Panc1 (cell line): ENCODE measurements around the gene DHRSX. TPM values are rescaled to one million over a fixed set of nuclear protein-coding genes. Genes with fewer than 3 reads are reported as not detected.

Source experiments
- ATAC-seq: fragments of 200-7000 bp; cut with Tn5 transposase; 2 replicates; pipeline ENCODE4 v1.9.1; 2020; ENCODE audit warnings: mild to moderate bottlenecking, moderate library complexity
- BruUV-seq: library from RNA; stranded (reverse); fragments of 400-500 nt; replicated peaks from 2 replicates; lab custom pipeline; 2021; lab: Mats Ljungman, UMichigan
- CTCF ChIA-PET: fragments of 300-600 bp; sonication (Branson Sonifier 250); formaldehyde crosslinking; loops from one replicate; lab custom pipeline; 2022; ENCODE audit warnings: antibody characterized with exemption; lab: Charles Lee
- POLR2A ChIA-PET: fragments of 300-600 bp; sonication (Branson Sonifier 250); formaldehyde crosslinking; loops from one replicate; lab custom pipeline; 2022; ENCODE audit warnings: antibody characterized with exemption; lab: Charles Lee
- DNase-seq: peaks from one replicate; pipeline ENCODE4 v3.0.0-alpha.2; 2010; ENCODE audit warnings: low read depth, low spot score
- H3K27ac ChIP-seq: 2 replicates; pipeline ENCODE4 v1.5.1; 2011; ENCODE audit warnings: mild to moderate bottlenecking, low read length, inconsistent platforms
- H3K27me3 ChIP-seq: fragments of 200-500 bp; sonication (Bioruptor generic); 2 replicates; pipeline ENCODE4 v1.6.0; 2014; ENCODE audit warnings: low read length, inconsistent platforms; ENCODE audit not compliant: control insufficient read depth, insufficient read depth
- H3K36me3 ChIP-seq: fragments of 200-500 bp; sonication (Bioruptor generic); 2 replicates; pipeline ENCODE4 v1.5.1; 2014; ENCODE audit warnings: inconsistent platforms, mild to moderate bottlenecking, low read length, moderate library complexity; ENCODE audit not compliant: control insufficient read depth, insufficient read depth
- H3K4me1 ChIP-seq: 2 replicates; pipeline ENCODE4 v1.5.1; 2011; ENCODE audit warnings: inconsistent platforms, mild to moderate bottlenecking, low read length, moderate library complexity; ENCODE audit not compliant: control insufficient read depth, insufficient read depth
- H3K4me3 ChIP-seq, 2 experiments: 2 replicates each; pipeline ENCODE4 v1.5.1; 2011 to 2012; ENCODE audit warnings: low read depth in 2 of 2, low read length in 2 of 2, mild to moderate bottlenecking in 2 of 2, inconsistent platforms in 1 of 2, moderate library complexity in 1 of 2
- H3K9me3 ChIP-seq: fragments of 200-500 bp; sonication (Bioruptor generic); 2 replicates; pipeline ENCODE4 v1.5.1; 2014; ENCODE audit warnings: low read depth, mild to moderate bottlenecking, inconsistent platforms, low read length, moderate library complexity; ENCODE audit not compliant: control insufficient read depth, insufficient read depth
- POLR2AphosphoS5 ChIP-seq: IDR thresholded peaks from 2 replicates; pipeline ENCODE4 v1.6.1; 2012; ENCODE audit warnings: mild to moderate bottlenecking, low read depth, low read length, moderate library complexity
- SIN3A ChIP-seq: IDR thresholded peaks from 2 replicates; pipeline ENCODE4 v1.6.1; 2012; ENCODE audit warnings: low read depth, mild to moderate bottlenecking, low read length, moderate library complexity, borderline replicate concordance; ENCODE audit not compliant: insufficient read depth
- TCF7L2 ChIP-seq: IDR thresholded peaks from 2 replicates; pipeline ENCODE4 v1.6.1; 2011; ENCODE audit warnings: mild to moderate bottlenecking, low read depth, low read length, inconsistent platforms
- in situ Hi-C: cut with HindIII; loops from 2 replicates; pipeline ENCODE4 v1.10.0; 2016; ENCODE audit warnings: low sequenced_read_pairs, low pct_unique_long_range_greater_than_20kb
- intact Hi-C: fragments of 100-400 bp; cut with micrococcal nuclease; formaldehyde crosslinking; loops from one replicate; pipeline ENCODE4 v1.10.0; 2022; ENCODE audit not compliant: unreplicated experiment
- total RNA-seq: library from RNA; stranded (reverse); gene quantifications from one replicate; pipeline ENCODE4 v1.2.1, GENCODE V29; 2021; ENCODE audit not compliant: unreplicated experiment
- TF ChIP-seq, protein P1 (sequence below): fragments of 450-650 bp; IDR thresholded peaks from 2 replicates; pipeline ENCODE4 v1.5.1; 2017; ENCODE audit warnings: mild to moderate bottlenecking
- TF ChIP-seq, protein P2 (sequence below), 2 experiments: IDR thresholded peaks; 2 replicates each; pipeline ENCODE4 v1.6.1; 2011 to 2012; ENCODE audit warnings: low read depth in 2 of 2, control low read depth in 1 of 2, low read length in 1 of 2, mild to moderate bottlenecking in 1 of 2, moderate library complexity in 1 of 2; ENCODE audit not compliant: insufficient read depth in 1 of 2

The DHRSX gene
- total RNA-seq, 1 experiment from 2014 or later: 20.1 TPM

DNA sequence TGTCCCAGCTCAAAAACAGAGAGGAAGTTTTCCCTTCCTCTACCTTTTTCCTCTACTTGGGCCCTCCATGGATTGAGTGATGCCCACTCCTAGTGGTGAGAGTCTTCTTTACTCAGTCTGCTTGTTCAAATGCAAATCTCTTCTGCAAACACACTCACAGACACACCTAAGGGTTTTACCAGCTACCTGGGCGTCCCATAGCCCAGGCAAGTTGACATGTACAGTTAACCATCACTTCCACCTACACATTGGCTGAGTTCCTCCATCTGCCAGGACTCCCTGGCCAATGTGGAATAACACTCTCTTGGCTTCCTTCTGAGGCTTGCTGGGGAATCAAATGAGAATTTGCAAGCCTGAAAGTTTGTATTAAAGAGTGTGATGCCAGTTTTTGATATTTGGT is 45.7 kb upstream of the DHRSX start:
- POLR2A ChIA-PET: no interaction called here
- no TSS peak for BruUV-seq
- Histone ChIP-seq H3K9me3 (no peaks in the 10 kb centered on the region), H3K4me1 (no peaks in the 10 kb centered on the region), H3K27ac (no peak overlapping the region), H3K27me3 (no peaks in the 10 kb centered on the region), H3K4me3 (no peak overlapping the region), H3K36me3 (no peaks in the 10 kb centered on the region)
- TF ChIP-seq, protein P1, sequence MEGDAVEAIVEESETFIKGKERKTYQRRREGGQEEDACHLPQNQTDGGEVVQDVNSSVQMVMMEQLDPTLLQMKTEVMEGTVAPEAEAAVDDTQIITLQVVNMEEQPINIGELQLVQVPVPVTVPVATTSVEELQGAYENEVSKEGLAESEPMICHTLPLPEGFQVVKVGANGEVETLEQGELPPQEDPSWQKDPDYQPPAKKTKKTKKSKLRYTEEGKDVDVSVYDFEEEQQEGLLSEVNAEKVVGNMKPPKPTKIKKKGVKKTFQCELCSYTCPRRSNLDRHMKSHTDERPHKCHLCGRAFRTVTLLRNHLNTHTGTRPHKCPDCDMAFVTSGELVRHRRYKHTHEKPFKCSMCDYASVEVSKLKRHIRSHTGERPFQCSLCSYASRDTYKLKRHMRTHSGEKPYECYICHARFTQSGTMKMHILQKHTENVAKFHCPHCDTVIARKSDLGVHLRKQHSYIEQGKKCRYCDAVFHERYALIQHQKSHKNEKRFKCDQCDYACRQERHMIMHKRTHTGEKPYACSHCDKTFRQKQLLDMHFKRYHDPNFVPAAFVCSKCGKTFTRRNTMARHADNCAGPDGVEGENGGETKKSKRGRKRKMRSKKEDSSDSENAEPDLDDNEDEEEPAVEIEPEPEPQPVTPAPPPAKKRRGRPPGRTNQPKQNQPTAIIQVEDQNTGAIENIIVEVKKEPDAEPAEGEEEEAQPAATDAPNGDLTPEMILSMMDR: no peak
- TF ChIP-seq TCF7L2 (no peak), POLR2AphosphoS5 (no peak), SIN3A (no peak)
- TF ChIP-seq, protein P2, sequence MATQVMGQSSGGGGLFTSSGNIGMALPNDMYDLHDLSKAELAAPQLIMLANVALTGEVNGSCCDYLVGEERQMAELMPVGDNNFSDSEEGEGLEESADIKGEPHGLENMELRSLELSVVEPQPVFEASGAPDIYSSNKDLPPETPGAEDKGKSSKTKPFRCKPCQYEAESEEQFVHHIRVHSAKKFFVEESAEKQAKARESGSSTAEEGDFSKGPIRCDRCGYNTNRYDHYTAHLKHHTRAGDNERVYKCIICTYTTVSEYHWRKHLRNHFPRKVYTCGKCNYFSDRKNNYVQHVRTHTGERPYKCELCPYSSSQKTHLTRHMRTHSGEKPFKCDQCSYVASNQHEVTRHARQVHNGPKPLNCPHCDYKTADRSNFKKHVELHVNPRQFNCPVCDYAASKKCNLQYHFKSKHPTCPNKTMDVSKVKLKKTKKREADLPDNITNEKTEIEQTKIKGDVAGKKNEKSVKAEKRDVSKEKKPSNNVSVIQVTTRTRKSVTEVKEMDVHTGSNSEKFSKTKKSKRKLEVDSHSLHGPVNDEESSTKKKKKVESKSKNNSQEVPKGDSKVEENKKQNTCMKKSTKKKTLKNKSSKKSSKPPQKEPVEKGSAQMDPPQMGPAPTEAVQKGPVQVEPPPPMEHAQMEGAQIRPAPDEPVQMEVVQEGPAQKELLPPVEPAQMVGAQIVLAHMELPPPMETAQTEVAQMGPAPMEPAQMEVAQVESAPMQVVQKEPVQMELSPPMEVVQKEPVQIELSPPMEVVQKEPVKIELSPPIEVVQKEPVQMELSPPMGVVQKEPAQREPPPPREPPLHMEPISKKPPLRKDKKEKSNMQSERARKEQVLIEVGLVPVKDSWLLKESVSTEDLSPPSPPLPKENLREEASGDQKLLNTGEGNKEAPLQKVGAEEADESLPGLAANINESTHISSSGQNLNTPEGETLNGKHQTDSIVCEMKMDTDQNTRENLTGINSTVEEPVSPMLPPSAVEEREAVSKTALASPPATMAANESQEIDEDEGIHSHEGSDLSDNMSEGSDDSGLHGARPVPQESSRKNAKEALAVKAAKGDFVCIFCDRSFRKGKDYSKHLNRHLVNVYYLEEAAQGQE (IDR thresholded peaks at IDR 0.05; ENCODE audit: insufficient read depth in 1 of 2, low read depth in 2 of 2, low read length in 1 of 2): no peak
- ATAC-seq (no peak), DNase-seq (no peak)
- in situ Hi-C loops (no loop called here), intact Hi-C loops (no loop called here)
- CTCF ChIA-PET: no interaction called here

DNA sequence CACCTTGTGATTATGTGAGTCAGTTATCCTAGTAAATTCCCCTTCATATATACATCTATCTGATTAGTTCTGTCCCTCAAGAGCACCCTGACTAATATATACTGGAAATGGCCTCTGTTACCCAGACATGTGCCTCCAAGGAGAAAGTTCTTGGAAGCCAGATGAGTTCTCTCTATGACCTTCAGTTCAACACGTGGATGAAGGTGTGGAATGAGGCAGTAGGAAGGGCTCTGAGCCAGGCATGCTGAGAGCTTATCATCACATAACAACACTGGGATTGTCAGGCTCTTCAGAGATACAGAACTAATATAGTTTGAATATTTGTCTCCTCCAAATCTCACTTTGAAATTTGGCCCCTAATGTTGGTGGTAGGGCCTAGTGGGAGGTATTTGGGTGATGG is 44.4 kb upstream of the DHRSX start:
- in situ Hi-C loops (no loop called here), intact Hi-C loops (no loop called here)
- BruUV-seq: no TSS peak
- no peak for ATAC-seq
- no peaks in the 10 kb centered on the region for H3K4me1 ChIP-seq
- ChIA-PET POLR2A (no interaction called here), CTCF (no interaction called here)
- no peak overlapping the region for H3K4me3 ChIP-seq
- H3K36me3 ChIP-seq: no peaks in the 10 kb centered on the region
- TF ChIP-seq, protein P2 (IDR thresholded peaks at IDR 0.05; ENCODE audit: insufficient read depth in 1 of 2, low read depth in 2 of 2, low read length in 1 of 2): no peak
- TF ChIP-seq SIN3A (no peak), TCF7L2 (no peak), POLR2AphosphoS5 (no peak)
- TF ChIP-seq, protein P1: no peak
- H3K9me3 ChIP-seq: no peaks in the 10 kb centered on the region
- H3K27ac ChIP-seq: no peak overlapping the region
- H3K27me3 ChIP-seq: no peaks in the 10 kb centered on the region
- no peak for DNase-seq
